Sciatic nerve (tissue), 2 donors: ENCODE results near the gene LRTM2. TPM values are rescaled to one million over a fixed set of nuclear protein-coding genes. Genes with fewer than 3 reads are reported as not detected.

Source experiments
- ATAC-seq: fragments of 200-7000 bp; cut with Tn5 transposase; one replicate; pipeline ENCODE4 v1.9.1; 2020; ENCODE audit warnings: mild to moderate bottlenecking, moderate library complexity
- DNase-seq: peaks from one replicate; pipeline ENCODE4 v3.0.0-alpha.2; 2020; ENCODE audit warnings: low spot score
- intact Hi-C: fragments of 100-400 bp; cut with DNase I; formaldehyde crosslinking; loops from one replicate; pipeline ENCODE4 v1.14.2; 2022
- total RNA-seq: library from RNA; stranded (reverse); fragmentation: NEBNext Ultra II Directional; extraction: Animal tissue kit (Norgen Biotek cat#: 25700); gene quantifications from one replicate; pipeline ENCODE4 v1.2.1, GENCODE V29; 2021
- donor health status: DM: no; HTN: no; CAD: no.
- donor health status: DM: no; HTN: no; CAD: no.

LRTM2 gene
- total RNA-seq = not detected

- intact Hi-C loops = no loop called here
These were observed at the start of gene LRTM2 for GRCh38 chr12:1820191-1820895. Gene LRTM2 (plus strand): TSS chr12:1820565. CDS start chr12:1828149, 7,584 bp downstream.

GRCh38 chr12:1773937-1774655 lies 46.3 kb upstream of the LRTM2 start:
- intact Hi-C loops = no loop called here
- ATAC-seq (peak; percentile 84), DNase-seq (no peak)

More at GRCh38 chr12:1820191-1820895, at the start of gene LRTM2:
- DNase-seq (no peak), ATAC-seq (no peak)

GRCh38 chr12:1776170-1776921 lies 44.0 kb upstream of the LRTM2 start:
- intact Hi-C loops = no loop called here
- ATAC-seq = no peak
- no peak for DNase-seq

DNA sequence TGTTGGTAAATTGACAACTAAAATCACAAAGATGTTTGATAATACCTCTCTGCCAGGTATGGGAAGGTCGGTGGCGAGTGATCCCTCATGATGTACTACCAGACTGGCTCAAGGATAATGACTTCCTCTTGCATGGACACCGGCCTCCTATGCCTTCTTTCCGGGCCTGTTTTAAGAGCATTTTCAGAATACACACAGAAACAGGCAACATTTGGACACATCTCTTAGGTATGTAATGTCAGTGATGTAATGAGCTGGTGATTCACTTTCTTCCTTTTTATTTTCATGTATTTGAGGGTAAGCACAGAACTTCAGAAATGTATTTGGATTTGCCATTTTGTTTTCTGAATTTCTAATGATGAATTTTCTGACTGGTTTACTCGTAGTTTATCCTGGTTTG lies 42.6 kb upstream of the LRTM2 start:
- intact Hi-C loops = no loop called here
- DNase-seq = no peak
- ATAC-seq = no peak

GRCh38 chr12:1778911-1779310 lies 41.5 kb upstream of the LRTM2 start:
- intact Hi-C loops = no loop called here
- ATAC-seq (no peak), DNase-seq (no peak)

DNA sequence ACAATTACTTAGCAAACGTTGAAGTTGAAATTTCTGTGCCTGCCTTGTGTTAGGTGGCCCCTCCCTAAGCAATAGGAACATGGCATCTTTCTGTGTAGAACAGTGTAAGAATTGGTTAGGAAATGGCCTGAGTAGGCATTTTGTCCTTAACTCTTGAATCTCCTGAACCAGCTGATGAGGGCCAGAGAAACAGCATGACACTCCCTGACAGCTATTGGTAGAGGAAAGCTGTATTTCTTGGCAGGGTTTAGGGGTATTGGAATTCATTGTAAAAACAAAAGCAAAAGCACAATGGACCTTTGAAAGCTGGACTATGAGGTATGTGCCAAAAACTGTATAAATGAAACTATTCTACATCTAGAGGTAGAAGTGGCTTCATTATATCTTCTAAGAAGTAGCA lies 40.6 kb upstream of the LRTM2 start:
- DNase-seq (no peak), ATAC-seq (peak; percentile 66)
- intact Hi-C loops = no loop called here

GRCh38 chr12:1781772-1782171 lies 38.6 kb upstream of the LRTM2 start:
- no peak for DNase-seq
- no peak for ATAC-seq
- intact Hi-C loops = no loop called here

DNA sequence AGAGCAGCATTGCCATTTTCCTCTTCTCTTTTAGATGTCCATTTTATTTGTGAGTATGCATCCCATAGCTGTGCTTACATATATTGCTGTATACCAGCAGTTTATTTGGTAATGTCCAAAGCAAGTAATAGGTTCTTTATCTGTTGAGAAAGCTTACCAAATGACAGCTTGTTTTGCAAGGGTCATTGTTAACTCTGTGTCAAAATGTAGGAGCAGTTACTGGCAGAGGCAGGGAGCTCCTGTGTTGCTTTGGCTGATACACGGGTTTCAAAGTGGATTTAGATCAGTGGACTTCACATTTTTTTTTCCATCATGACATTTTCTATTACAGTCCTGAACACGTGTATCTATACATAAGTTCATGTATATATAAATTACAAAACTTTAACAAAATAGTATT lies 38.1 kb upstream of the LRTM2 start:
- intact Hi-C loops = no loop called here
- DNase-seq (no peak), ATAC-seq (no peak)

DNA sequence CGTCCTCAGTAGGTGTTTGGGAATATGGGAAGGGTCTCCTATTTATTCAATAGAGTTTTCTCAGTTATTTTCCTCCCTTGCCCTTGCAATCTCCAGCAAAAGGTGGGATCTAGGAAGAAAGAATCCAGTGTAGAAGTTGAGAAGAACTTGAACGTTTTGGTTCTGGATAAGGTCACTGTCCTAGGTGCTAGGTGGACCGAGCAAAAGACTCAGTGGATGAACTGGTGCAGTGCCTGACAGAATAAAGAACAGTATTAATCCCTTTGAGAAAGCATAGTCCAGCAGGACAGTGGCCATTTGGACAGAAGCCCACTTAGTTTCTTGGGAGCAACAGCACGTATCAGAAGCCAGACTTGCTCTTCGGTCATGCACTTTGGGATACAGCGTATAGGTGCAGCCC lies 32.7 kb upstream of the LRTM2 start:
- no peak for DNase-seq
- ATAC-seq = no peak
- intact Hi-C loops = no loop called here

GRCh38 chr12:1790444-1790843 lies 29.9 kb upstream of the LRTM2 start:
- DNase-seq = no peak
- intact Hi-C loops = loop anchor here (2.0 kb wide), 1 partner anchor 138 kb away; no protein-coding TSS in a partner anchor
- no peak for ATAC-seq

DNA sequence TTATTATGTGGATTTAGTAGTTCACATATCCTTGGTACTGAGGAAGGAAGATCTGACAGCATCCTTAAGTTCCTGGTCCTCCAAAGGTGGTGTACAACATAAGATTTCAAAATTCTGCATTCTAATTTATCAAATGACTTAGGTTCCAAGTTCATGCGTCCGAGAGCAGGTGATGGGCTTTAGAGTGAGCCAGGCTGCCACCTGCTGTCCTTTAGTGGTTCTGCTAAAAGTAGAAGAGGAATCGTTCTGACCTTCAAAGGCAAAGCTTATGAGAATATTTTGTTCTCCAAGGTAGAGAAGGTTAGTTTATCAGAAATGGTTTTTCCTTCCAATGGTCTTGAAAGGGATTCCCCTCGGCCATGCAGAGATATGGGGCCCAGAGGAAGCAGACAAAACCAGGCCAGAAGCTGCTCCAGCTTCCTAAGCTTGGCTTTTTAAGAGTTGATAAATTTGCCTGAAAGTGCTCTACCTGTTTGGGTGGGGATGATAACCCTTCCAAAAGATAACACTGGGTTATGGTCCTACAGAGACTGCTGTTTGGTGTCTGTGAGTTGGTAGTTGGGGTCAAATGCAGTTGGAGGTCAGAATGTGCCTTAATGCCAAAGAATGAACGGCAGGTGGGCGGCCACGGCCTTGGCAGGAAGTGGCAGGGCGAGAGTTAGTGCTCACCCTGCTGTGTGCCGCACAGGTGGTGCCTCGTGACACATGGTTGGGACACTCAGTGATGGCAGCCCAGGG lies 29.1 kb upstream of the LRTM2 start:
- ATAC-seq = peak; percentile 53
- intact Hi-C loops = loop anchor here (2.0 kb wide), 1 partner anchor 138 kb away; no protein-coding TSS in a partner anchor
- DNase-seq = peak; percentile 78

DNA sequence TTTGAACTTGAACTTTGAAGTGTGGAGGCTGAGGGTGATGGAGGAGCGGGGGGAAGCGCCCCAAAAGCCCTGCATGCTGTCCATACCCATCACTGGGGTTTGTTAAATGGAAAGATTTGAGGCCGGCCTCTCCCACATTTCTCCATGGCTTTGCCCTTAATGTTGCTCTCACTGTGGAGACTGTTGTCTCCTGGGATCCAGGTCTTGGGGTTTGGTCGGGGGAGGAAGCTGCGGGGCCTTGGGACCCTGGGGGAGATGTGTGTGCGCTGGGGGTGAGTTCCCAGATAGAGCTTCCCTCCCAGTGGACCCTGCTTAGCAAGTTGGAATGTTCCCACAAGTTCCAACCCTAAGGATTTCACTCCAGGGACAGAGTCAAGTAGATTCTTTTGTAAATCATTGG lies 28.0 kb upstream of the LRTM2 start:
- no peak for ATAC-seq
- DNase-seq = no peak
- intact Hi-C loops = no loop called here

DNA sequence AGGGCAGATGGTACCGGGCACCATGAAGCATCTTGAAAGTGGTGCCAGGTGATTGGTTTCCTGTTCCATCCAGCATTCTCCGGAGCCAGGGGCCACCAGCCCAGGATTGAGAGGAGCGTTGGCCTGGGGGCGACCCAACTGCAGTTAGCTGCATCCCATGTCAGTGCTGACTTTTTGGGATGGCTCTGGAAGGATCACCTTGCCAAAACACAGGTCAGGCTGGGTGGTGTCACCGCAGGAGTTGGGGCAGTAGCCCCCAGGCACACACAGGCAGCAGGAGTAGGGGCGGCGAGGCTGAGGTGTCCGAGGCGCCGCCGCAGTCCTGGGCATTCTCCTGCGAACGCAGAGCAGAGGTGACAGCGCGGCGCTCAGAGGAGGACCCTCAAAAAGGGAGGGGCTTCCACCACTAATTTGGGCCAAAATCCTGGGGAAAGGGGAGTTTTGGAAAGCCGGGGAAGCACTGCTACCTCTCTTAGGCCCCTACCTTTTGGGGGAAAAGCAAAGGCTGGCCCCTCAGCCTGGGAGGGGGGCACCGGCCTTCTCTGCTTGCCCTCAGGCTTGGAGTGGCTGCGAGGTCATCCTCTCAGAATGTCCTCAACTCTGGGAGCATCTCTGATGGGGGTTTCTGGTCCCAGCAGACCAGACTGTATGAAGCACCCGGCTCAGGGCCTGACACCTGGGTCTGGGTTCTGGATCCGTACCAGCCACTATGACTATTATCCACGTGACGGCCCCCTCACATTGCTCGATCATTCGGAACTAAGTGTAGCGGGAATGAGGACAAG lies 26.7 kb upstream of the LRTM2 start:
- DNase-seq (no peak), ATAC-seq (no peak)
- intact Hi-C loops = no loop called here

DNA sequence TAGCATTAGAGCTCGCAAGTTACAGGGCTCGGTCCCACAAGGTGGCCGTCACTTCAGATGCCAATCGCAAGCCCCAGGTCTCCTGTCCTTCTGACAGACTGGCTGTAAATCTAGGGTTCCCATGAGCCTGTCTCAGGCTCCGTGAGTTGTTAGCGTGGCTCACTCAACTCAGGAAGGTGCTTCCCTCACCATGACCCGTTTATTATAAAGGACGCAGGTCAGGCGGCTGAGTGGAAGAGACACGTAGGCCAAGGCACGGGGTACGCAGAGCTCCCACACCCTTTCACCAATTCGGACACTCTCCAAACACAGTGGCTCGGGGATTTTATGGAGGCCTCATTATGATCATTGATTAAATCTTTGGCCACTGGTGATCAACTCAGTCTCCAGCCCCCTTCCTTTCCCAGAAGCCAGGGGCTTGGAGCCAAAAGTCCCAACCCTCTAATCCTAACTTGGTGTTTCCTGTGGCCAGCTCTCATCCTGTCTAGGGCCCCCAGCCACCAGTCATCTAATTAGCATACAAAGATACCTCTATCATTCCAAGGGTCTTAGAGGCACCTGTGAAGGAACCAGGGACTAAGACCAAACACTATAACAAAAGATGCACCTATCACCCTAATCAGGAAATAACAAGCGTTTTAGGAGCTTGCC lies 25.8 kb upstream of the LRTM2 start:
- intact Hi-C loops = no loop called here
- no peak for DNase-seq
- no peak for ATAC-seq

DNA sequence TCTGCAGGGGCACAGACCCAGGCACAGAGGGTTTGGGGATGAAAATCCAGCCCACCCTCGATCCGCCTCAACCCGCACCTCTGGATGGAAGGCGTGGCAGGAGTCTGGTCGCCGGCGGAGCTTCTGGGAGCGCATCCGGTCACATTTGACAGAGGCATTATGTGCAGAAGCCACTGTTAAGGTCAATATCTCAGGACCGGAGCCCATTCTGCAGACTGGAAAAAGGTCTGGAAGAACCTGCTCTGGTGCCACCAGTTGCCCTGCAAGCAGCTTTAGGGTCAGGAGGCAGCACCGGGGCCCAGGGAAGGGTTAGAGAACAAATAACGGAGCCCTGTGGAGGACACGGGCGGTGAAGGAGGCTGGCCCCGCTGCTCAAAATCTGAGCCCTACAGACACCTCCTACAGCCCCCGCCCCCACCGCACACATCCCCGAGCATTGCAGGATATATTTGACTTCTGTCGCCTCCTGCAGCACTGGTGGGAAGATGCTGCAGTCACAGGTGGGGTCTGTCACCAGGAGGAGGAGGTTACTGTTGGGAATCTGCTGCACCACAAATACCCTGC lies 25.1 kb upstream of the LRTM2 start:
- intact Hi-C loops = no loop called here
- no peak for ATAC-seq
- no peak for DNase-seq

DNA sequence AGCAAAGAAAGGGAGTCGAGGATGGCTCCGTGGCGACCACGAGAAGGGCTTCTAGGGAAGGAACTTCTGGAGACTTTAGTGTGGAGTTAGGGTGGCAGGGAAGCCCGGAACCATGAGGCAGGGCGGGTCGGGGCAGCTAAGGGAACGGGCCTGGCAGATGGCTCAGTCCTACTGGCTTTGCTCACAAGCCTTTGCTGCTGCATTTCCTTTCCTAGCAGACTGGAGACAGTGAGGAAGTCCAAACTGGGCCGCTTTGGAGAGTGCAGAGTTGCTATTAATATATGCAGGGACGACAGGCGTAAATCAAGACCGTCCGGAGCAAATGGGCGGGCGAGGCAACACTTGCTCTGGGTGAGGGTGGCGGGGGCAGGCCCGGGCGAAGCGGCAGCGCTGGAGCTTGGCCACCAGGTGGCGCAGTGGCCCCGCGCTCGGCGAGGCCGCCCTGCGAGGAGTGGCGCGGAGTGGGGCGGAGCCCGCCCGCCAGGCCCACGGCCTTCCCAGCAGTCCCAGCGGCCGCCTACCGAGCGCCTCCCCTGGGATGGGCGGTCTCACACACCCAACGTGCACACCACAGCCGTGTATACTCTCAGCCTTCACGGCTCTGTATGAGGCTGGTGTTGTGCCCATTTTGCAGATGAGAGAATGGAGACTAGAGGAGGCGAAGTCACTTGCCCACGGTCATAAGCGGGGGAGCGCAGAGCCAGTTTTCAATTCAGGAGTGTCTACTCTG lies 24.4 kb upstream of the LRTM2 start:
- ATAC-seq (peak; percentile 95), DNase-seq (peak; percentile 96)
- intact Hi-C loops = no loop called here

DNA sequence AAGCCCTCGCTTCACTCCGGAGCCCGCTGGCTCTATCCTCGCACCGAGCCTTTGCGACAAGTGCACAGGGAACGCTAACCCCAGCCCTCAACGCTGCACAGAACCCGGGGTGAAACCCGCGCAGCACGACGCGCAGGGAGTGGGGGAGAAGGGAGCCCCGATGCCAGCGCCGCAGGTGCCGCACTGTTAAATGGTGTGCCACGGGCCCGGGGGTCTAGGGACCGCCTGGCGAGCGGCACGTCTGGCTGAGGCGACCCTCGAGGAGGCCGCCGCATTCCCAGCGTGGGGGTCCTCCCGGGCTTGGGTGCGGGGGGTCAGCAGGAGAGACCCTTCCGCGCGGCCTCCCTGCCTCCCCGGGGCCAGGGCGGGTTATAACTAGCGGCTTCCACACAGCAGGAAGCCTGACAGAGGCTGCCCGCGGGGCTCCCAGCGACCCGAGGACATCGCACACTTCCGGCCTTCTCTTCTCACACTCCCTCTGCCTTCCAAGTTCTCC lies 23.8 kb upstream of the LRTM2 start:
- ATAC-seq = peak; percentile 34
- no peak for DNase-seq
- intact Hi-C loops = no loop called here
